Ovary (tissue), 9 donors: Measurements from ENCODE around the gene ACSL6. TPM values are rescaled to one million over a fixed set of nuclear protein-coding genes. Genes with fewer than 3 reads are reported as not detected.

Experiments used
- DNase-seq, 5 donors: peaks; one replicate each; pipeline ENCODE4 v3.0.0-alpha.2; 2019 to 2020
- H3K27ac ChIP-seq, 2 donors: fragments of 200-600 bp; one replicate each; pipeline versions ENCODE4 v1.5.1 to v1.8.0; 2019 to 2022
- H3K27me3 ChIP-seq: fragments of 200-600 bp; one replicate; pipeline ENCODE4 v1.8.0; 2022
- H3K36me3 ChIP-seq: fragments of 200-600 bp; sonication (generic); one replicate; pipeline ENCODE4 v1.5.1; 2019
- H3K4me1 ChIP-seq: one replicate; pipeline ENCODE4 v1.8.1; 2013; ENCODE audit warnings: mild to moderate bottlenecking, moderate library complexity; ENCODE audit not compliant: insufficient read depth
- H3K4me3 ChIP-seq: fragments of 200-600 bp; sonication (generic); one replicate; pipeline ENCODE4 v1.5.1; 2017
- H3K9me3 ChIP-seq, 2 donors: fragments of 200-600 bp in 1 of 2; sonication (generic) in 1 of 2; one replicate each; pipeline versions ENCODE4 v1.5.1 to v1.8.1; 2013 to 2019; ENCODE audit warnings: mild to moderate bottlenecking in 1 of 2, moderate library complexity in 1 of 2
- CTCF ChIP-seq, 3 donors: fragments of 450-650 bp in 2 of 3; fragments of 200-600 bp in 1 of 3; IDR thresholded peaks; one replicate each; pipeline versions ENCODE4 v1.5.1 to v1.8.0; 2016 to 2022; ENCODE audit warnings: antibody characterized with exemption in 3 of 3, mild to moderate bottlenecking in 1 of 3
- EP300 ChIP-seq: sonication (generic); formaldehyde crosslinking; IDR thresholded peaks from one replicate; pipeline ENCODE4 v1.6.1; 2017; ENCODE audit warnings: antibody characterized with exemption
- POLR2A ChIP-seq: fragments of 450-650 bp; IDR thresholded peaks from one replicate; pipeline ENCODE4 v1.6.1; 2017; ENCODE audit warnings: antibody characterized with exemption, mild to moderate bottlenecking, moderate library complexity
- WGBS, 3 donors: extraction: QIAGEN DNeasy Blood & Tissue Kit in 1 of 3; methylation state at CpG; one replicate each; pipeline versions ENCODE4 v1.1.5 to v1.1.7; 2013 to 2017; 5-methylcytosine and 5-hydroxymethylcytosine counted together
- intact Hi-C, 4 donors: fragments of 100-400 bp; cut with DNase I; formaldehyde crosslinking; loops; one replicate each; pipeline versions ENCODE4 v1.11.0 to v1.15.1; 2022 to 2023
- polyA plus RNA-seq, 2 donors: library from polyadenylated mRNA; stranded (reverse); fragments of 200-250 nt in 1 of 2; fragments of 350-450 nt in 1 of 2; fragmentation: Illumina TruSeq in 1 of 2; extraction: RNeasy Lipid Tissue Mini Kit (QIAGEN cat#74804) in 1 of 2; gene quantifications; one replicate each; pipeline ENCODE4 v1.2.3, GENCODE V29; 2013 to 2014
- total RNA-seq, 7 donors: library from RNA; depleted of rRNA in 2 of 7; stranded (reverse); fragments of >200 nt in 2 of 7; fragmentation: NEBNext Ultra II Directional in 3 of 7; extraction: Animal tissue kit (Norgen Biotek cat#: 25700) in 3 of 7; gene quantifications; one replicate each; pipeline versions ENCODE4 v1.1.0 to v1.2.4, GENCODE V29; 2016 to 2023
- donor health status: DM: no; HTN: no; CAD: no; lungs with moderate emphysema.
- donor health status: DM: no; HTN: no; CAD: no.
- donor health status: Bipolar disorder and iron deficiency.
- donor health status: DM: yes; HTN: yes; CAD: no.
- donor health status: DM: no; HTN: no; CAD: no.
- donor health status: DM: yes; HTN: yes; CAD: no.

ACSL6 gene
- total and polyA plus RNA-seq, 9 donors = 0.07 to 0.65 (median 0.22) TPM; not detected in 1

GRCh38 chr5:132053483-132053882 lies 42.0 kb upstream of the ACSL6 start:
- Histone ChIP-seq H3K9me3 (no peaks in the 10 kb centered on the region), H3K4me3 (no peak overlapping the region), H3K27ac (no peak overlapping the region), H3K27me3 (no peaks in the 10 kb centered on the region), H3K4me1 (no peaks in the 10 kb centered on the region), H3K36me3 (no peaks in the 10 kb centered on the region)
- peak in 1 of 5 donors; percentile 12 for DNase-seq
- 78 to 85% (median 80%) methylated on average over 4 of the region's 4 CpGs for WGBS, 3 donors
- intact Hi-C loops = no loop called here
- TF ChIP-seq CTCF (IDR thresholded peaks at IDR 0.05) (no peak), EP300 (no peak), POLR2A (no peak)

DNA sequence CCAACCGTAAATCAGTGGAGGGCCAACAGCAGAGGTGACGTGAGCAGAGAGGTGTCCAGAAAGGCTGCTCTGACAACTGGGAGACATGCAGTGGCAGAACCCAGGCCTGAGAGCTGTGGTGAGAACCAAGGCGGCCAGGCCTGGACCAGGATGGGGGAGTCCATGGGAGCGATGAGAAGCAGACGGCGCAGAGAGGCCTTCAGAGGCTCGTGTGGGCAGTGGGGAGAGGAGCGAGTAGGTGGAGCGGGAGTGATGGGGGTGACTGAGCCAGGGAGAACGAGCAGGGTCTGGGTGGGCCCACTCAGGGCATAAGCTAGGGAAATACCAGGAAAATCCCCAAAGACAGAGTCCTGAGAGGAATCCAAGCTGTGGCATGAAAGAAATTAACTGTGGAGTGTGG lies 41.1 kb upstream of the ACSL6 start:
- H3K27me3 ChIP-seq = no peaks in the 10 kb centered on the region
- TF ChIP-seq POLR2A (no peak), EP300 (no peak), CTCF (IDR thresholded peaks at IDR 0.05) (no peak)

DNA sequence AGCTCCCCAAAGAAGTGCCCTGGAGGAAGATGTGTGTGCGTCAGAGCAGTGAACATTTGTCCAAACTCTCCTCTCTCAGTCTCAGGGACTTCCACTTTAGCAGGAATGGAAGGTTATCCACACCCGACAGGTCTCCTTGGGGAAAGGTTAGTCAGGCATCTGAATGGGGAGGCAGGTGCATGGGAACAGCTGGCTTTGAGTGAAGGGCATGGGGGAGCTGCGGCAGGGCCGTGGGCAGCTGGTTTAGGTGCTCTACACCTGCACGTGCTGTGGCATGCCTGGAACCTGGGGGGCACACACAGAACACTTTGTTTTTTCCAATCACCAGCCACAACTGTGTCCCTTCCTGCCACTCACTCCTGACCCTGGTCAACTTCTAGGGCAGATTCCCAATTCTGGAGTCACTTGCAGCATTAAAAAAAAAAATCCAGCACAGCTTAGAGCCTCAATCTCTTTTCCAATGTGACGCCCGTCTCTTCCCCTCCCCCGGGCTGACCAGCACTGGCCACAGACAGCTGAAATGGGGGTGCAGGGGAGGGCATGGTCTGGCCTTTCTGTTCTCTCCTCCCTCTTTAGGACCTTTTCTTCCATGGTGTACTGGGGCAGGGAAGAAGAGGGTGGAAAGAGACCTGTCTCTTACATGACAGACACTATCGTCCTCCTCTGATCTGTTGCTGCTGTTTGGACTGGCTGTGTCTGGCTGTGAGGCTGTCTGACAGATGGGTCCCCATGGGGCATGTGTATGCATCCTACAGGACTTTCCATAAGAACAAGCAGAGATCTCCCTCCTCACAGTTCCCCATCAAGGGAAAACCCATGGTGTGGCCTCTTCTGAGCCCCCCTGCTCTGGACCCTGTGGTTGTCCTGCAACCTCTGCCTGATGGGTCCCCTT lies 39.4 kb upstream of the ACSL6 start:
- DNase-seq = peak in 1 of 5 donors; percentile 9
- no peaks in the 10 kb centered on the region for H3K36me3 ChIP-seq
- no peaks in the 10 kb centered on the region for H3K4me1 ChIP-seq
- H3K4me3 ChIP-seq = no peak overlapping the region
- no peak overlapping the region for H3K27ac ChIP-seq
- H3K9me3 ChIP-seq = no peaks in the 10 kb centered on the region
- no peaks in the 10 kb centered on the region for H3K27me3 ChIP-seq
- WGBS, 3 donors = 66 to 68% (median 66%) methylated on average over 9 of the region's 9 CpGs
- TF ChIP-seq POLR2A = no peak
- no peak for TF ChIP-seq CTCF (IDR thresholded peaks at IDR 0.05)
- TF ChIP-seq EP300 = no peak
- intact Hi-C loops = no loop called here

More for the DNA sequence above, 41.1 kb upstream of the ACSL6 start:
- 60 to 75% (median 61%) methylated on average over 10 of the region's 10 CpGs for WGBS, 3 donors
- peak in 1 of 5 donors; percentile 13 for DNase-seq
- Histone ChIP-seq H3K36me3 (no peaks in the 10 kb centered on the region), H3K27ac (no peak overlapping the region), H3K4me3 (no peak overlapping the region), H3K4me1 (no peaks in the 10 kb centered on the region), H3K9me3 (no peaks in the 10 kb centered on the region)
- intact Hi-C loops = no loop called here

DNA sequence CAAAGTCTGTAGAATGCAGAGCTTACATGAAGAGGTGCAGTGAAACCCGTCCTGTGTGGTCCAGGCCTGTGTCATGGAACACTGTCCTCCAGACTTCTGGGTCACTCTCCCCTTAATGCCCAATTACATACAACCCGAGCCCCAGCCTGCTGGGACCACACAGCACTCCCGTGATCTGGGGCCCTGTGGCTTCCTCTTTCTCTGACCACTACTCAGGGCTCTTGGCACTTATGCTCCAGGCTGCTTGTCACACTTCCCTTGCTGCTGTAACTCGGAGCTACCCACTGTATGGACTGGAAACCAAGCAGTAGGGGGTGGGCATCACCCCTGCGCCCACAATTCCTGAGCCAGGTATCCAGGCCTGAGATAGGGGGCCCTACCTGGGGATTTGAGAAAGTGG lies 38.7 kb upstream of the ACSL6 start:
- intact Hi-C loops = no loop called here
- WGBS, 3 donors = 68 to 75% (median 70%) methylated on average over 5 of the region's 5 CpGs
- peak in 1 of 5 donors; percentile 16 for DNase-seq

More for the DNA sequence above, 38.7 kb upstream of the ACSL6 start:
- Histone ChIP-seq H3K27ac (no peak overlapping the region), H3K4me3 (no peak overlapping the region), H3K27me3 (no peaks in the 10 kb centered on the region), H3K36me3 (no peaks in the 10 kb centered on the region), H3K4me1 (no peaks in the 10 kb centered on the region), H3K9me3 (no peaks in the 10 kb centered on the region)
- TF ChIP-seq EP300 (no peak), POLR2A (no peak), CTCF (IDR thresholded peaks at IDR 0.05) (no peak)
